Smooth muscle cell (in vitro differentiated cells): ENCODE results near the gene TFAP2A. TPM values are rescaled to one million over a fixed set of nuclear protein-coding genes. Genes with fewer than 3 reads are reported as not detected.
A peak's percentile ranks its signal among the peaks of the same experiment; 100 is the strongest.

Experiments
- DNase-seq: peaks from one replicate; lab custom pipeline; 2025; ENCODE audit not compliant: unreplicated experiment; lab: John Stamatoyannopoulos, UW
- H2AFZ ChIP-seq: fragments of 200-600 bp; sonication (generic); 2 replicates; pipeline ENCODE4 v1.6.0; 2016; ENCODE audit warnings: antibody characterized with exemption, low read depth, mild to moderate bottlenecking
- H3F3A ChIP-seq: fragments of 200-600 bp; sonication (generic); 2 replicates; pipeline ENCODE4 v1.6.0; 2017; ENCODE audit warnings: antibody characterized with exemption, low read depth
- H3K27ac ChIP-seq: fragments of 200-600 bp; sonication (generic); 2 replicates; pipeline ENCODE4 v1.5.1; 2016; ENCODE audit warnings: low read depth, mild to moderate bottlenecking
- H3K27me3 ChIP-seq: fragments of 200-600 bp; sonication (generic); 2 replicates; pipeline ENCODE4 v1.6.1; 2016; ENCODE audit warnings: low read depth, mild to moderate bottlenecking
- H3K36me3 ChIP-seq: fragments of 200-600 bp; sonication (generic); 2 replicates; pipeline ENCODE4 v1.5.1; 2016; ENCODE audit warnings: low read depth
- H3K4me1 ChIP-seq: fragments of 200-600 bp; sonication (generic); 2 replicates; pipeline ENCODE4 v1.5.1; 2016; ENCODE audit warnings: low read depth
- H3K4me2 ChIP-seq: fragments of 200-600 bp; sonication (generic); 2 replicates; pipeline ENCODE4 v1.6.0; 2016; ENCODE audit warnings: mild to moderate bottlenecking
- H3K4me3 ChIP-seq: fragments of 200-600 bp; sonication (generic); 2 replicates; pipeline ENCODE4 v1.5.1; 2016; ENCODE audit warnings: mild to moderate bottlenecking
- H3K79me2 ChIP-seq: fragments of 200-600 bp; sonication (generic); 2 replicates; pipeline ENCODE4 v1.6.0; 2016; ENCODE audit warnings: low read depth, mild to moderate bottlenecking
- H3K9ac ChIP-seq: fragments of 200-600 bp; sonication (generic); 2 replicates; pipeline ENCODE4 v1.6.0; 2016; ENCODE audit warnings: low read depth
- H3K9me3 ChIP-seq: fragments of 200-600 bp; sonication (generic); replicated peaks from 2 replicates; pipeline ENCODE4 v1.5.1; 2016; ENCODE audit warnings: low read depth
- H4K20me1 ChIP-seq: fragments of 200-600 bp; sonication (generic); 2 replicates; pipeline ENCODE4 v1.6.0; 2016; ENCODE audit warnings: low read depth
- WGBS: methylation state at CpG from one replicate; pipeline ENCODE4 v1.1.7; 2016; ENCODE audit warnings: low lambda C conversion rate; 5-methylcytosine and 5-hydroxymethylcytosine counted together
- polyA plus RNA-seq: library from polyadenylated mRNA; unstranded; fragments of >200 nt; fragmentation: Nextera tagmentation; extraction: Ambion mirVana; gene quantifications from 2 replicates; pipeline ENCODE4 v1.2.1, GENCODE V29; 2016
- total RNA-seq: library from RNA; depleted of rRNA; stranded (reverse); fragments of >200 nt; gene quantifications from 2 replicates; pipeline ENCODE4 v1.2.3, GENCODE V29; 2014
- TF ChIP-seq, protein P1 (sequence below): fragments of 200-600 bp; sonication (generic); IDR thresholded peaks from 2 replicates; pipeline ENCODE4 v1.5.1; 2017; ENCODE audit warnings: borderline replicate concordance, mild to moderate bottlenecking, antibody characterized with exemption; ENCODE audit not compliant: insufficient read depth, poor library complexity, severe bottlenecking

TFAP2A gene
- total and polyA plus RNA-seq, 2 experiments from 2014 or later = 10.1 to 13.6 TPM

DNA sequence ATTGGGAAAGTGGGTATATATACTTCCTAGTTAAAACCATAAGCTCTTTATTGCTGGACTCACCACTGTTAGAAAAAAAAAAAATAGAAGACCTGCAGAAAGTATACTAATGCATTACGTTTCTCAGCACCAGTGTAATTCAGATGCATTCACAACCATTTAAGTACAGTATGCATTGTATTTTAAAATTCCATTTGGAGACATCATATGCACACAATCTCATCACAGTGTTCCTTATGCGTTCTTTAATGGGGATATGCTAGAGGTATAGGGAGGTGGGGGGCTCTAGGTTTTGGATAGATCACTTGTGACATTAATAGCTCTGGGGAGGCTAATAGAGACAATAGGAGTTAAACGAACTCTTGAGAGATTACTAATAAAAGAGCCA is 9.4 kb downstream of the TFAP2A start:
- Histone ChIP-seq H3K4me2 (peak overlapping the region; percentile 88), H3K4me3 (peak overlapping the region; percentile 90), H3K9ac (no peak overlapping the region), H4K20me1 (no peaks in the 10 kb centered on the region), H3K4me1 (no peaks in the 10 kb centered on the region), H2AFZ (no peak overlapping the region), H3K79me2 (peaks cover 49% of the 10 kb centered on the region), H3K9me3 (no peaks in the 10 kb centered on the region), H3K27ac (peak overlapping the region; percentile 83), H3K27me3 (peaks cover 57% of the 10 kb centered on the region), H3K36me3 (no peaks in the 10 kb centered on the region), H3F3A (peaks cover 7% of the 10 kb centered on the region)
- TF ChIP-seq, protein P1, sequence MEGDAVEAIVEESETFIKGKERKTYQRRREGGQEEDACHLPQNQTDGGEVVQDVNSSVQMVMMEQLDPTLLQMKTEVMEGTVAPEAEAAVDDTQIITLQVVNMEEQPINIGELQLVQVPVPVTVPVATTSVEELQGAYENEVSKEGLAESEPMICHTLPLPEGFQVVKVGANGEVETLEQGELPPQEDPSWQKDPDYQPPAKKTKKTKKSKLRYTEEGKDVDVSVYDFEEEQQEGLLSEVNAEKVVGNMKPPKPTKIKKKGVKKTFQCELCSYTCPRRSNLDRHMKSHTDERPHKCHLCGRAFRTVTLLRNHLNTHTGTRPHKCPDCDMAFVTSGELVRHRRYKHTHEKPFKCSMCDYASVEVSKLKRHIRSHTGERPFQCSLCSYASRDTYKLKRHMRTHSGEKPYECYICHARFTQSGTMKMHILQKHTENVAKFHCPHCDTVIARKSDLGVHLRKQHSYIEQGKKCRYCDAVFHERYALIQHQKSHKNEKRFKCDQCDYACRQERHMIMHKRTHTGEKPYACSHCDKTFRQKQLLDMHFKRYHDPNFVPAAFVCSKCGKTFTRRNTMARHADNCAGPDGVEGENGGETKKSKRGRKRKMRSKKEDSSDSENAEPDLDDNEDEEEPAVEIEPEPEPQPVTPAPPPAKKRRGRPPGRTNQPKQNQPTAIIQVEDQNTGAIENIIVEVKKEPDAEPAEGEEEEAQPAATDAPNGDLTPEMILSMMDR = no peak
- WGBS = 36% methylated on average over 3 of the region's 3 CpGs
- no peak for DNase-seq

DNA sequence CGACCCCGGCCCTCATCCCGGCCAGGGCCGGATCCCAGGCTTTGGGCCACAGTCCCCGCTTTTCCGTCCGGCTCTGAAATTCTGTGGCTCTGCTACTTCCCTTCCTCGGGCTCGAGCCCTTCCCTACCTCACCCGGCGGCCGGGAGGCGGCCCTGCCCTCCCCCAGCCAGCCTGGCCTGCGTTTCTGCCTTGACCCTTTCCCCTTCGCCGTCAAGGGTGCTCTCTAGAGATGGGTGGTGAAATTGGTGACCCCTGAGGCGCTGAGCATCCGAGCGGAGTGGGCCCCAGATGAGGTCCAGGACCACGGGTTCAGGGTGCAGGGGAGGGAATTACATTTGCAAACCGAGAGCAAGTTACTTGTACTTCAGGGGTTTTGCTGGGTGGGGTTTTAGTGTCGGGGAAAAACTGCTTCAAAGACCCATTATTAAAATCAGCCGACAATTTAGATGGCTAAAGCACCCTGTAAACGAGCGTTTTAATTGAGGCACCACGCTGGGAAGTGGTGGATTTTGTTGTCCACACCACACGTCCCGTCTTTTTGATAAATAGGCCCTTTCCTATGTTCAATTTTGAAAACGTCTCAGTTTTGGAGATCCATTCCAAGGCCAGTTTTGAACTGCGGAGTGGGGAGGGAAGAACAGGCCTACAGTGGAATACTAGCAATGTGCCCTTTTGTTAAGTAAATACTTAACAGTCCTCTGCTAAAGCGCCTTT is 9.9 kb downstream of the TFAP2A start:
- H3K9ac ChIP-seq = peak overlapping the region; percentile 71

DNA sequence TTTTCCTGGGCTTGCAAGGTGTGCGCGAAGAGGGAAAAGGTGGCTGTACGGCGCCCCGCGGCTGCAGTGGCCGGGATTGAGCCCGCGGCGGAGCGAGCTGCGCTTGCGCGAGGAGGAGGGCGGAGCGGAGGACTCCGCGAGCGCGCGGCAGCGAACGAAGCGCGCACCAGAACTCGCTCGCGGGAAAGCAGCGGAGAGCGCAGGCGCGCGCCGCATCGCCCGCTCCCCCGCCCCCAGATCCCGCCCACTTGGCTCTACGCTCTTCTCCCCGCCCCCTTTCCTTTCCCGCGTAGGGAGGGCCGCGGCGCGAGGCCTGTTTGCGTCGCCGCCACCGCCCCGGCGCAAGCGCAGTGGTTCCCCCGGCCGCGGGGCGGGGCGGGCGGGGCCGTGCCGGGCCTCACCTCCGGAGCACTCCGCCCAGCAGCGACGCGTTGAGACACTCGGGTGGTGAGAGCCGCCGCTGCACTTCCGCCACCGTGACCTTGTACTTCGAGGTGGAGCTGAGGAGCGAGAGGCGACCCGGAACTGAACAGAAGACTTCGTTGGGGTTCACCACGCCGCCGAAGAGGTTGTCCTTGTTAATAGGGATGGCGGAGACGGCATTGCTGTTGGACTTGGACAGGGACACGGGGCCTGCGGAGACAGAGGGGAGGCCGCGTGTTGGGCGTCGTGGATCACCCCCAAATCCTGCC is 10.6 kb downstream of the TFAP2A start:
- Histone ChIP-seq H2AFZ (peak overlapping the region; percentile 91), H3K36me3 (no peaks in the 10 kb centered on the region), H3K9ac (peak overlapping the region; percentile 92), H4K20me1 (no peaks in the 10 kb centered on the region), H3K4me3 (peak overlapping the region; percentile 90), H3K4me1 (no peaks in the 10 kb centered on the region), H3K27ac (peak overlapping the region; percentile 96), H3K9me3 (no peaks in the 10 kb centered on the region), H3K27me3 (peaks cover 44% of the 10 kb centered on the region), H3F3A (peaks cover 7% of the 10 kb centered on the region), H3K4me2 (peak overlapping the region; percentile 94), H3K79me2 (peaks cover 37% of the 10 kb centered on the region)
- DNase-seq = peak; percentile 79
- WGBS = 2% methylated on average over 63 of the region's 87 CpGs
- TF ChIP-seq, protein P1 = no peak

More for the DNA sequence above, 9.9 kb downstream of the TFAP2A start:
- Histone ChIP-seq H3K4me3 (peak overlapping the region; percentile 90), H4K20me1 (no peaks in the 10 kb centered on the region), H2AFZ (peak overlapping the region; percentile 91), H3K9me3 (no peaks in the 10 kb centered on the region), H3K4me2 (peak overlapping the region; percentile 88), H3K27ac (peak overlapping the region; percentile 83), H3F3A (peaks cover 7% of the 10 kb centered on the region), H3K79me2 (peaks cover 44% of the 10 kb centered on the region), H3K36me3 (no peaks in the 10 kb centered on the region), H3K4me1 (no peaks in the 10 kb centered on the region), H3K27me3 (peaks cover 51% of the 10 kb centered on the region)
- TF ChIP-seq, protein P1 = no peak
- DNase-seq = no peak
- 5% methylated on average over 26 of the region's 31 CpGs for WGBS
